ENCODE measurements around the gene PTPRD. TPM values are rescaled to one million over a fixed set of nuclear protein-coding genes. Genes with fewer than 3 reads are reported as not detected.
"Not testable (repeated sequence)": the region's sequence is repeated elsewhere in the genome, so short reads cannot be mapped to it uniquely, and the experiment has no call there.

PTPRD gene
- total and polyA plus RNA-seq, 9 of the 15 experiments (the other 6 are each of a cell fraction or from before 2014, with no cell fraction given), result 0.11 TPM; not detected in 8

GRCh38 chr9:10354591-10354990, 258.2 kb downstream of the PTPRD start:
- intact Hi-C loops (cut with micrococcal nuclease) (no loop called here), in situ Hi-C loops (cut with MboI) (no loop called here)
- H3K4me3 ChIP-seq, result no peak overlapping the region
- no peak overlapping the region for H3K4me2 ChIP-seq (ENCODE audit: insufficient read depth, low read length)
- H3K36me3 ChIP-seq (ENCODE audit: control insufficient read depth, insufficient read depth, low read length), result no peaks in the 10 kb centered on the region
- ChIA-PET POLR2A (no interaction called here), CTCF (ENCODE audit: low intra/inter-chr PET ratio) (no interaction called here)
- no peak overlapping the region for H2AFZ ChIP-seq (ENCODE audit: low read depth, low read length)
- WGBS (ENCODE audit: insufficient coverage, low coverage, missing lambda C conversion rate), result 3% methylated on average over 3 of the region's 3 CpGs
- no peak for TF ChIP-seq ELK3 (CRISPR knock-in tag; IDR thresholded peaks at IDR 0.05)
- TF ChIP-seq JUNB (CRISPR knock-in tag; conservative IDR thresholded peaks at IDR 0.05), result no peak
- no peak for TF ChIP-seq CHD4 (IDR thresholded peaks at IDR 0.05; ENCODE audit: insufficient read depth, insufficient replicate concordance, low read depth, low read length, poor library complexity, severe bottlenecking)
- BruUV-seq (replicated peaks), result no TSS peak
- no peak for DNase-seq (ENCODE audit: extremely low read depth in 1 of 4, low spot score in 3 of 4)
- H4K20me1 ChIP-seq (replicated peaks; ENCODE audit: control insufficient read depth, insufficient read depth, low read length), result no peaks in the 10 kb centered on the region
- H3K79me2 ChIP-seq (ENCODE audit: control insufficient read depth, insufficient read depth, low read length), result no peaks in the 10 kb centered on the region
- H3K27me3 ChIP-seq (ENCODE audit: control insufficient read depth in 2 of 2, insufficient read depth in 2 of 2, low read length in 2 of 2), result no peaks in the 10 kb centered on the region
- H3K9me3 ChIP-seq (replicated peaks; ENCODE audit: control insufficient read depth, insufficient read depth, low read depth, low read length), result no peaks in the 10 kb centered on the region
- no peak for ATAC-seq
- H3K9ac ChIP-seq (ENCODE audit: insufficient read depth in 1 of 2, low read depth in 2 of 2, low read length in 2 of 2), result no peak overlapping the region
- H3K4me1 ChIP-seq (replicated peaks in 1 of 2; ENCODE audit: control insufficient read depth in 2 of 2, insufficient read depth in 2 of 2, low read length in 2 of 2), result no peaks in the 10 kb centered on the region
- H3K27ac ChIP-seq (ENCODE audit: extremely low read depth, low read depth, low read length), result no peak overlapping the region
- FAIRE-seq, result no peak
- H3K9me1 ChIP-seq (ENCODE audit: control insufficient read depth, insufficient read depth, low read length), result no peaks in the 10 kb centered on the region

- H4K20me1 ChIP-seq (replicated peaks; ENCODE audit: control insufficient read depth, insufficient read depth, low read length); H3K9ac ChIP-seq (ENCODE audit: insufficient read depth in 1 of 2, low read depth in 2 of 2, low read length in 2 of 2); H3K27me3 ChIP-seq (ENCODE audit: control insufficient read depth in 2 of 2, insufficient read depth in 2 of 2, low read length in 2 of 2); H3K4me3 ChIP-seq; ATAC-seq; BruUV-seq (replicated peaks); CTCF ChIA-PET (ENCODE audit: low intra/inter-chr PET ratio); intact Hi-C loops (cut with micrococcal nuclease); in situ Hi-C loops (cut with MboI); H2AFZ ChIP-seq (ENCODE audit: low read depth, low read length); POLR2A ChIA-PET; H3K4me2 ChIP-seq (ENCODE audit: insufficient read depth, low read length); H3K27ac ChIP-seq (ENCODE audit: extremely low read depth, low read depth, low read length); H3K36me3 ChIP-seq (ENCODE audit: control insufficient read depth, insufficient read depth, low read length); FAIRE-seq; H3K4me1 ChIP-seq (replicated peaks in 1 of 2; ENCODE audit: control insufficient read depth in 2 of 2, insufficient read depth in 2 of 2, low read length in 2 of 2); H3K9me3 ChIP-seq (replicated peaks; ENCODE audit: control insufficient read depth, insufficient read depth, low read depth, low read length); DNase-seq (ENCODE audit: extremely low read depth in 1 of 4, low spot score in 3 of 4); H3K79me2 ChIP-seq (ENCODE audit: control insufficient read depth, insufficient read depth, low read length); H3K9me1 ChIP-seq (ENCODE audit: control insufficient read depth, insufficient read depth, low read length): not testable (repeated sequence)
- WGBS (ENCODE audit: insufficient coverage, low coverage, missing lambda C conversion rate), result 0% methylated on average over 3 of the region's 5 CpGs
Measured at GRCh38 chr9:10345621-10346020, 267.2 kb downstream of the PTPRD start.
